ENCODE measurements around the gene DCANP1.

Gene DCANP1

DNA sequence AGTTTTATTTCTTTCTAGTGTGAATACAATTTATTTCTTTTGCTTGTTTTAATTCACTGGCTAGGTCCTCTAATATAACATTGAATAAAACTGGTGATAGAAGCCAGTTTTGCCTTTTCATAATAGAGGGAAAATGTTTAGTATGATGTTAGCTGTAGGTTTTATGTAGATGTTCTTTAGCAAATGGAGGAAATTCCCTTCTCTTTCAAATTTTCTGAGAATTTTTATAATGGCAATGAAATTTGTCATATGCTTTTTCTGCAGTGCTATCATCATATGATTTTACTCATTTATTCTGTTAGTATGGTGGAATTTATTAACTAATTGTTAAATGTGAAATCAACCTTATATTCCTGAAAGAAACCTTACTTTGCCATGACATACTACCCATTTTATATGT, 30.1 kb downstream of the DCANP1 start:
- no peak for DNase-seq

- no peak for DNase-seq
Measured at GRCh38 chr5:135405082-135405481, 42.1 kb downstream of the DCANP1 start.

DNA sequence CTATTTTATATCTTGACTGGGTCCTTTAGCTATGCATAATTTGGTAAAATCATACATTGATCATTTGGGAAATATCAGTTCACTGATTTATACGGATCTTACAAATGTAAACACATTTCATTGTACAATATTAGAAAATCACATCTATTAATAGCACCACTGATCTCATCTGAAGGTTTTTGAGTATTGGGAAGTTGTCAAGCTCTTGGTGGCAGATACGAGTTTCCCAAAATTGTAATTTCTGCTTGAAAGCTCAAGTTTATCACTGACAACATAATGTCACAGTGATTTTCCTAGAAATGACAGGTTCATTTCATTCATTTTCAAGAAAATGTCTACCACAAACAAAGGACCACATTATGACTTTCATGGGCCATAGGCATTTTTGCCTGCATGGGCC, 45.1 kb downstream of the DCANP1 start:
- DNase-seq = no peak

DNA sequence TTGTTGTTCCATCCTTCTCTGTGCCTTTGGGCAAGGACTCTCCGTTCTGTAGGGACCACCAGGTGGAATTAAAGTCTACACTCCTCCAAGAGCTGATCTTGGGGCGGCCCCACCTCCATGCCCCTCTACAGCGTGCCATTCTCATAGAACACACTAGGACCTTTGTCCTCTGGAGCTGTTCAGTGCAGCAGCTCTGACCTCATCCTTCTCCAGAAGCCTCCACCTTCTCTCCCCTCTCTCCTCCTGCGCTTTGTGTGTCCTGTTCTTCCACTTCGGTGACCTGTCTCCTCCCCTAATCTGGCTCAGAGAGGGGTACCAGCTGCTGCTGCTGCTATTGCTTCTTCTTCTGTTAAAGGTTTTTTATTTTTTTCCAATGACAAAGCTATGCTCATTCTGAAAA, 46.3 kb downstream of the DCANP1 start:
- DNase-seq = no peak

- no peak for DNase-seq
Measured at GRCh38 chr5:135399794-135400542, 47.2 kb downstream of the DCANP1 start.

DNA sequence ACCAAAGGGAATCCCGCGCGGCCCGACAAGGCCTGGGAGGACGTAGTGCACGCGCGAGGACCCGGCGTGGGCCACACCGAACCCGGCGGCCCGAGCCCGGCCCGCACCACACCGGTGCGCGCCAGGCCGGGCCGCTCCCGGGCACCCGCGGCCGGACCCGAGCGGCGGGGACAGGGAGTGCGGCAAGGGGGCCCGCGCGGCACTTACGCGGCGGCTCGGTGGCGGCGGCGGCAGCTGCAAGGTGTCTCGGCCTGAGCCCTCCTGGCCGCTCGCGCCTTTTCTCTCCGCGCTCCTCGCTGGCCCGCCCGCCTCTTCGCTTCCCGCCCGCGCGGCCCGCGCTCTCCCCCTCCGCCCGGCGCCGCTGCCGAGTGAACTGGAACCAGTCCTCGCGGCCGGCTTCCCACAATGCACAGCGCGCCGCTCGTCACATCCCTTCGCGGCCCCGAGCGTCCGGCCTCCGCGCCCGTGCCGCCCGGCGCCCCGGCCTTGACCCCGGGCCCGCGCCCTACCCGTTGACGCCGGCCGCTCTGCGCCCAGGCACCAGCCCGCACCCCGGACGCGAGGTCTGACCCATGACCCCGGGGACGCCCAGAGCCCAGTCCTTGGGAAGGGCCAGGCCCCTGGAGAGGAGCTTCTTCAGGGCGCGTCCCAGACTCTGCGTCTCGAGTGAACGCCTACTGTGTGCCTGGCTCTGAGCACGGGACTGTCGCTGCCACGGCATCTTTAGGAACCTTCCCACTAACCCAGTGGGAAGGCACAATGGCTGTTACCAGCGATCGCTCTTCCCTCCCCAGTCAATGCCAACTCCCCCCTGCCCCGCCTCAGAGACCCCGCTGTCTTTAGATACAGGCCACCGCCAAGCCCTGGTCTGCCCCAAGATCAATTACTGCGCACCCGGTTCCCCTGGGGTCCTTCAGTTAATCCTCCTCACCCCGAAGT, 48.0 kb downstream of the DCANP1 start, which contains the start of gene MACROH2A1:
Gene MACROH2A1, minus strand, starts transcription at position 377 of the 939 bp plus-strand sequence. CDS start 10,138 bp downstream, outside the sequence.
- peak; percentile 70 for DNase-seq

- DNase-seq = no peak
Measured at GRCh38 chr5:135398160-135398854, 48.8 kb downstream of the DCANP1 start.

GRCh38 chr5:135397084-135397483, 50.1 kb downstream of the DCANP1 start:
- DNase-seq = no peak

DNA sequence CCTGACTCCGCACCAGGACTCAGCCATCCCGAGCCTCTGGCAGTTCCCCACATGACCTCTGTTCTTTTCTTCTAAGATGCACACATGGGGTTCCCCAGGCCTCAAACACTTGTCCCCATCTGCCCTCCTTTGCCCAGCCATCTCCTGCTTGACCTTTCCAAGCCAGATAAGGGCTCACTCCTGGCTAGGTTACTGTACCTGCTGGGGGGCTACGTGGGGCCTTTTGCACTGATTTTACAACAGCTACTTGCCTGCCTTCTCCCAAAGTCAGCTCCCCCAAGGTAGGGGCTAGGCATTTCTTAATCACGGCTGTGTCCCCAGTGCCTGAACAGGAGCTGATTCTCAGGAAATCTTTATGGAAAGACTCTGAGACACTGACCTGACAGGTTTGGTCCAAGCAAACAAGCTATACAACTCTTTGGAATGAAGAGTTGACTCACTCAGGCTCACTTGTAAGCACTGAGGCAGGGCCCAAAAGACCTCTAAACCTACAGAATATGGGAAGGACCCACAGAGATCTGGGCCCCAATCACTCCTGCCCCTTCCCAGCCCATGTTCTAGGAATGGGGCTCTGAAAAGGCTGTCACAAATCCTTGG, 50.6 kb downstream of the DCANP1 start:
- DNase-seq = no peak

DNA sequence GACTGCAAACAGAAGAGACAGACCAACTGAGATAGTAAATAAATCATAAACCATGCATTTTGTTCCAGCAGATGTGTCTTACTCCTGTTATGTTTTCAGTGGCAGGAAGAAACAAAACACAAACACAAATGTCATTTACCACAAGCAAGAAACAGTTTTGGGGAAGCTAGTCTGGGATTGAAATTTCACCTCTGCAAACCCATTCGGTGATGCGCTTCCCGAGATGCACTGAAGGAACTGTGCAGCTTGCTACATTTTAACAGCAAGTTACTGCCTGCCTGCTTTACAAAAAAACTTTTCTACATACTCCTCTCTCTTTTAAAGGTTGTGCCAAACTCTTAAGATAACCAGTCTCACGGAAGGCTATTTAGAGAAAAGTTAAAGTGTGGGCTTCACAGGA, 51.3 kb downstream of the DCANP1 start:
- no peak for DNase-seq

GRCh38 chr5:135395451-135395850, 51.7 kb downstream of the DCANP1 start:
- no peak for DNase-seq
